Skeletal muscle satellite cell (primary cell): ENCODE data around the gene AKTIP. TPM values are rescaled to one million over a fixed set of nuclear protein-coding genes. Genes with fewer than 3 reads are reported as not detected.

ENCODE experiments used
- H3K27me3 ChIP-seq: 2 replicates; pipeline ENCODE4 v1.7.0; 2013; ENCODE audit warnings: low read length; ENCODE audit not compliant: control insufficient read depth, insufficient read depth
- H3K36me3 ChIP-seq: 2 replicates; pipeline ENCODE4 v1.7.0; 2013; ENCODE audit warnings: mild to moderate bottlenecking, control low read depth, low read length; ENCODE audit not compliant: insufficient read depth
- H3K4me1 ChIP-seq: 2 replicates; pipeline ENCODE4 v1.7.0; 2013; ENCODE audit warnings: low read length; ENCODE audit not compliant: control insufficient read depth, insufficient read depth
- H3K4me2 ChIP-seq: 2 replicates; pipeline ENCODE4 v1.7.0; 2013; ENCODE audit warnings: mild to moderate bottlenecking, low read length
- H3K4me3 ChIP-seq: 2 replicates; pipeline ENCODE4 v1.7.0; 2013; ENCODE audit warnings: low read length
- H3K9ac ChIP-seq: 2 replicates; pipeline ENCODE4 v1.7.0; 2013; ENCODE audit warnings: mild to moderate bottlenecking, low read depth, low read length, moderate library complexity
- H3K9me3 ChIP-seq: replicated peaks from 2 replicates; pipeline ENCODE4 v1.7.0; 2013; ENCODE audit warnings: mild to moderate bottlenecking, control low read depth, low read length
- small RNA-seq: library from RNA; depleted of rRNA; stranded (forward); fragments of <200 nt; gene quantifications from one replicate; pipeline ENCODE3, GENCODE V24; 2012

The AKTIP gene

GRCh38 chr16:53458635-53459034 lies 44.4 kb downstream of the AKTIP start:
- Histone ChIP-seq H3K36me3 (peaks cover 45% of the 10 kb centered on the region), H3K27me3 (no peaks in the 10 kb centered on the region), H3K4me3 (no peak overlapping the region), H3K4me2 (no peak overlapping the region), H3K4me1 (no peaks in the 10 kb centered on the region), H3K9me3 (no peaks in the 10 kb centered on the region), H3K9ac (no peak overlapping the region)

GRCh38 chr16:53457670-53458069 lies 45.3 kb downstream of the AKTIP start:
- Histone ChIP-seq H3K36me3 (peaks cover 49% of the 10 kb centered on the region), H3K9me3 (no peaks in the 10 kb centered on the region), H3K4me3 (no peak overlapping the region), H3K4me1 (no peaks in the 10 kb centered on the region), H3K27me3 (no peaks in the 10 kb centered on the region), H3K4me2 (no peak overlapping the region), H3K9ac (no peak overlapping the region)

- Histone ChIP-seq H3K36me3 (peaks cover 49% of the 10 kb centered on the region), H3K4me1 (no peaks in the 10 kb centered on the region), H3K27me3 (no peaks in the 10 kb centered on the region), H3K9me3 (no peaks in the 10 kb centered on the region), H3K4me3 (no peak overlapping the region), H3K9ac (no peak overlapping the region), H3K4me2 (no peak overlapping the region)
Measured at GRCh38 chr16:53456625-53457024, 46.4 kb downstream of the AKTIP start.

GRCh38 chr16:53453928-53454327 lies 49.1 kb downstream of the AKTIP start:
- H3K4me1 ChIP-seq, result no peaks in the 10 kb centered on the region
- peaks cover 34% of the 10 kb centered on the region for H3K36me3 ChIP-seq

GRCh38 chr16:53449816-53450517 lies 53.0 kb downstream of the AKTIP start:
- H3K4me1 ChIP-seq, result no peaks in the 10 kb centered on the region
- no peaks in the 10 kb centered on the region for H3K9me3 ChIP-seq
- peaks cover 20% of the 10 kb centered on the region for H3K36me3 ChIP-seq
- H3K4me2 ChIP-seq, result no peak overlapping the region
- H3K4me3 ChIP-seq, result no peak overlapping the region
- H3K9ac ChIP-seq, result no peak overlapping the region
- no peaks in the 10 kb centered on the region for H3K27me3 ChIP-seq

More at GRCh38 chr16:53453928-53454327, 49.1 kb downstream of the AKTIP start:
- Histone ChIP-seq H3K9ac (no peak overlapping the region), H3K9me3 (no peaks in the 10 kb centered on the region), H3K4me3 (no peak overlapping the region), H3K27me3 (no peaks in the 10 kb centered on the region), H3K4me2 (no peak overlapping the region)

- H3K4me2 ChIP-seq, result no peak overlapping the region
- no peaks in the 10 kb centered on the region for H3K27me3 ChIP-seq
- H3K9ac ChIP-seq, result no peak overlapping the region
- no peaks in the 10 kb centered on the region for H3K4me1 ChIP-seq
- peaks cover 8% of the 10 kb centered on the region for H3K36me3 ChIP-seq
- H3K4me3 ChIP-seq, result no peak overlapping the region
- H3K9me3 ChIP-seq, result no peaks in the 10 kb centered on the region
Measured at GRCh38 chr16:53446090-53446489, 56.9 kb downstream of the AKTIP start.

- peaks cover 10% of the 10 kb centered on the region for H3K36me3 ChIP-seq
- no peak overlapping the region for H3K4me3 ChIP-seq
- no peaks in the 10 kb centered on the region for H3K9me3 ChIP-seq
- H3K27me3 ChIP-seq, result no peaks in the 10 kb centered on the region
- no peak overlapping the region for H3K9ac ChIP-seq
- no peak overlapping the region for H3K4me2 ChIP-seq
- no peaks in the 10 kb centered on the region for H3K4me1 ChIP-seq
Measured at GRCh38 chr16:53445534-53445933, 57.5 kb downstream of the AKTIP start.

Small RNAs within 50 kb of the gene (small RNA-seq; reads per million reads assigned to genes)
- not detected for gene RNU6-1153P
